Measurements from ENCODE around the gene ICA1.

DNA sequence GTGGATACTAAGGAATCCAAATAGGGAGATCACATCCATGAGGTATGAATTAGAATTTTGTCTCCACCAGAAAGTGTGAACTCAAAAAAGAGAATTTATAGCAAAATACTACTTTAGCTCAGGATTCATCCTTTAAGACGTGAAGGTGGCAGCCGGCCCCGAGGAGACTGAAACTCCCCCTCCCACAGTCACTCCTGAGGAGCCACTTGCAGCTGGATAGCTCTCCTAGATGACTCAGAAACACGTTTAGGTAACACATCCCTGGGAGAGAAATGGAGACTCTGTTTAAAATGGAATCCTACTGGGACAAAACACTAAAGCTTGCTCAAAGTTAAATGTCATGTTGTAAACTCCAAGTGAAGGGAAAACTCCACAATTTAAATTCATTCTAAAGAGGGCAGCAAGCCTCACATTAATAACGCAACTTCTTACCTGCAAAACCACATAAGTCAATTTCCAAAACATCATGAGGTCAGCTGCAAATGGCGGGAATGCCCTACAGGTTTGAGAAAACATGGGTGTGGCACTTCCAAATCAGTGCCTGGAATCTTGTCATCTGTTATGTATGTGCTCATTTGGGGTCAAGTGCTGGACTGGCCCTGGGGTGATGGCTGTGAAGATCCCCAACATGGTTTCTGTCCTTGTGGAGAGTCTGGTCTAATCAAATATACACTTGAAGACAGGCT lies 46.2 kb downstream of the ICA1 start:
- TF ChIP-seq, protein P1, sequence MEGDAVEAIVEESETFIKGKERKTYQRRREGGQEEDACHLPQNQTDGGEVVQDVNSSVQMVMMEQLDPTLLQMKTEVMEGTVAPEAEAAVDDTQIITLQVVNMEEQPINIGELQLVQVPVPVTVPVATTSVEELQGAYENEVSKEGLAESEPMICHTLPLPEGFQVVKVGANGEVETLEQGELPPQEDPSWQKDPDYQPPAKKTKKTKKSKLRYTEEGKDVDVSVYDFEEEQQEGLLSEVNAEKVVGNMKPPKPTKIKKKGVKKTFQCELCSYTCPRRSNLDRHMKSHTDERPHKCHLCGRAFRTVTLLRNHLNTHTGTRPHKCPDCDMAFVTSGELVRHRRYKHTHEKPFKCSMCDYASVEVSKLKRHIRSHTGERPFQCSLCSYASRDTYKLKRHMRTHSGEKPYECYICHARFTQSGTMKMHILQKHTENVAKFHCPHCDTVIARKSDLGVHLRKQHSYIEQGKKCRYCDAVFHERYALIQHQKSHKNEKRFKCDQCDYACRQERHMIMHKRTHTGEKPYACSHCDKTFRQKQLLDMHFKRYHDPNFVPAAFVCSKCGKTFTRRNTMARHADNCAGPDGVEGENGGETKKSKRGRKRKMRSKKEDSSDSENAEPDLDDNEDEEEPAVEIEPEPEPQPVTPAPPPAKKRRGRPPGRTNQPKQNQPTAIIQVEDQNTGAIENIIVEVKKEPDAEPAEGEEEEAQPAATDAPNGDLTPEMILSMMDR (IDR thresholded peaks at IDR 0.05) = no peak
- TF ChIP-seq EZH2phosphoT487 (IDR thresholded peaks at IDR 0.05) = no peak

Measured in neural progenitor cell (in vitro differentiated cells).